IMR-90 (cell line): Measurements from ENCODE around the gene RNF125. TPM values are rescaled to one million over a fixed set of nuclear protein-coding genes. Genes with fewer than 3 reads are reported as not detected.

Experiments
- ATAC-seq: fragments of 200-7000 bp; cut with Tn5 transposase; 2 replicates; pipeline ENCODE4 v1.9.1; 2020; ENCODE audit warnings: low read depth, mild to moderate bottlenecking, moderate library complexity
- BruUV-seq: library from RNA; stranded (reverse); fragments of 400-500 nt; replicated peaks from 2 replicates; lab custom pipeline; 2021; lab: Mats Ljungman, UMichigan
- CTCF ChIA-PET: fragments of 300-600 bp; formaldehyde crosslinking; extraction: SDS; loops from one replicate; lab custom pipeline; 2021; ENCODE audit warnings: antibody characterized with exemption; lab: Yijun Ruan, JAX
- POLR2A ChIA-PET: fragments of 300-600 bp; sonication (Branson Sonifier 250); formaldehyde crosslinking; loops from one replicate; lab custom pipeline; 2022; ENCODE audit warnings: antibody characterized with exemption; ENCODE audit not compliant: unreplicated experiment; lab: Charles Lee
- DNase-seq: peaks from one replicate; pipeline ENCODE4 v3.0.0; 2013
- H2AFZ ChIP-seq: replicated peaks from 2 replicates; pipeline ENCODE3; 2013; ENCODE audit warnings: low read length, mild to moderate bottlenecking; ENCODE audit not compliant: poor library complexity
- H2AK5ac ChIP-seq: 2 replicates; pipeline ENCODE4 v1.6.1; 2013; ENCODE audit warnings: low read depth, low read length, inconsistent platforms
- H2AK9ac ChIP-seq: replicated peaks from 2 replicates; pipeline ENCODE3; 2013; ENCODE audit warnings: mild to moderate bottlenecking, low read depth, low read length, moderate library complexity; ENCODE audit not compliant: poor library complexity
- H2BK120ac ChIP-seq: 2 replicates; pipeline ENCODE4 v1.6.1; 2013; ENCODE audit warnings: low read depth, low read length, inconsistent platforms
- H2BK15ac ChIP-seq: 3 replicates; pipeline ENCODE4 v1.6.1; 2013; ENCODE audit warnings: low read depth, low read length, inconsistent platforms
- H2BK20ac ChIP-seq: 2 replicates; pipeline ENCODE4 v1.6.1; 2013; ENCODE audit warnings: low read depth, mild to moderate bottlenecking, inconsistent platforms, low read length, moderate library complexity
- H2BK5ac ChIP-seq: 2 replicates; pipeline ENCODE4 v1.6.1; 2013; ENCODE audit warnings: mild to moderate bottlenecking, low read depth, low read length, inconsistent platforms; ENCODE audit not compliant: poor library complexity, severe bottlenecking
- H3K14ac ChIP-seq: replicated peaks from 2 replicates; pipeline ENCODE4 v1.6.1; 2013; ENCODE audit warnings: low read depth, low read length, inconsistent platforms
- H3K18ac ChIP-seq: 2 replicates; pipeline ENCODE4 v1.6.1; 2013; ENCODE audit warnings: low read depth, low read length, control low read depth
- H3K23ac ChIP-seq: 2 replicates; pipeline ENCODE4 v1.6.1; 2013; ENCODE audit warnings: low read depth, low read length, inconsistent platforms
- H3K27ac ChIP-seq: 2 replicates; pipeline ENCODE4 v1.5.1; 2013; ENCODE audit warnings: mild to moderate bottlenecking, control low read depth, low read length; ENCODE audit not compliant: insufficient read depth
- H3K27me3 ChIP-seq: 2 replicates; pipeline ENCODE4 v1.6.1; 2013; ENCODE audit warnings: low read length; ENCODE audit not compliant: control insufficient read depth, insufficient read depth
- H3K36me3 ChIP-seq: 2 replicates; pipeline ENCODE4 v1.6.1; 2013; ENCODE audit warnings: low read length, mixed read lengths; ENCODE audit not compliant: control insufficient read depth, insufficient read depth
- H3K4ac ChIP-seq: 2 replicates; pipeline ENCODE4 v1.6.1; 2013; ENCODE audit warnings: low read depth, low read length, inconsistent platforms
- H3K4me1 ChIP-seq: 2 replicates; pipeline ENCODE4 v1.6.1; 2013; ENCODE audit warnings: low read length, mixed read lengths; ENCODE audit not compliant: control insufficient read depth, insufficient read depth
- H3K4me2 ChIP-seq: 2 replicates; pipeline ENCODE4 v1.6.1; 2013; ENCODE audit warnings: low read depth, mild to moderate bottlenecking, control low read depth, low read length, moderate library complexity
- H3K4me3 ChIP-seq: 2 replicates; pipeline ENCODE4 v1.5.1; 2013; ENCODE audit warnings: low read depth, mild to moderate bottlenecking, control low read depth, low read length, moderate library complexity; ENCODE audit not compliant: insufficient read depth
- H3K56ac ChIP-seq: 2 replicates; pipeline ENCODE4 v1.6.1; 2013; ENCODE audit warnings: low read length, inconsistent platforms; ENCODE audit not compliant: insufficient read depth; ENCODE audit errors: extremely low read depth
- H3K79me1 ChIP-seq, 2 experiments: 2 replicates each; pipeline ENCODE4 v1.6.1; 2013; ENCODE audit warnings: low read length in 2 of 2, inconsistent platforms in 1 of 2, low read depth in 1 of 2
- H3K9ac ChIP-seq: 2 replicates; pipeline ENCODE4 v1.6.1; 2013; ENCODE audit warnings: low read depth, low read length, control low read depth
- H3K9me1 ChIP-seq: 2 replicates; pipeline ENCODE4 v1.6.1; 2013; ENCODE audit warnings: low read length, inconsistent platforms; ENCODE audit not compliant: insufficient read depth
- H3K9me3 ChIP-seq: 2 replicates; pipeline ENCODE4 v1.6.1; 2013; ENCODE audit warnings: low read length; ENCODE audit not compliant: control insufficient read depth, insufficient read depth
- H4K20me1 ChIP-seq: 2 replicates; pipeline ENCODE4 v1.6.1; 2013; ENCODE audit warnings: low read length, inconsistent platforms; ENCODE audit not compliant: insufficient read depth
- H4K5ac ChIP-seq: 2 replicates; pipeline ENCODE4 v1.6.1; 2013; ENCODE audit warnings: mild to moderate bottlenecking, low read depth, low read length, control low read depth
- H4K8ac ChIP-seq, 2 experiments: 2 replicates each; pipeline ENCODE4 v1.6.1; 2013; ENCODE audit warnings: low read depth in 2 of 2, low read length in 2 of 2, control low read depth in 1 of 2, inconsistent platforms in 1 of 2
- H4K91ac ChIP-seq: 2 replicates; pipeline ENCODE4 v1.6.1; 2013; ENCODE audit warnings: low read depth, low read length, inconsistent platforms; ENCODE audit not compliant: insufficient read depth
- BHLHE40 ChIP-seq: fragments of 150-350 bp; IDR thresholded peaks from 2 replicates; pipeline ENCODE4 v1.6.1; 2016; ENCODE audit warnings: mild to moderate bottlenecking, low read depth, low read length
- CEBPB ChIP-seq: IDR thresholded peaks from 2 replicates; pipeline ENCODE4 v1.6.1; 2012; ENCODE audit warnings: low read depth, low read length, improper control_type of control experiment
- CHD1 ChIP-seq: IDR thresholded peaks from 2 replicates; pipeline ENCODE4 v1.6.1; 2012; ENCODE audit warnings: low read depth, low read length, improper control_type of control experiment
- MAFK ChIP-seq: IDR thresholded peaks from 2 replicates; pipeline ENCODE4 v1.6.1; 2012; ENCODE audit warnings: low read depth, low read length, improper control_type of control experiment
- MAZ ChIP-seq: IDR thresholded peaks from 2 replicates; pipeline ENCODE4 v1.6.1; 2012; ENCODE audit warnings: low read depth, mild to moderate bottlenecking, low read length, improper control_type of control experiment, moderate library complexity, borderline replicate concordance
- MXI1 ChIP-seq: IDR thresholded peaks from 2 replicates; pipeline ENCODE4 v1.6.1; 2012; ENCODE audit warnings: low read depth, mild to moderate bottlenecking, low read length, moderate library complexity, borderline replicate concordance
- NFE2L2 ChIP-seq: fragments of 150-350 bp; IDR thresholded peaks from 2 replicates; pipeline ENCODE4 v1.6.1; 2016; ENCODE audit warnings: low read depth, mild to moderate bottlenecking, low read length
- POLR2A ChIP-seq: IDR thresholded peaks from 2 replicates; pipeline ENCODE4 v1.6.1; 2012; ENCODE audit warnings: mild to moderate bottlenecking, low read depth, low read length
- RAD21 ChIP-seq: IDR thresholded peaks from 2 replicates; pipeline ENCODE4 v1.6.1; 2012; ENCODE audit warnings: low read length, improper control_type of control experiment
- RCOR1 ChIP-seq: IDR thresholded peaks from 2 replicates; pipeline ENCODE4 v1.6.1; 2012; ENCODE audit warnings: mild to moderate bottlenecking, low read length, improper control_type of control experiment; ENCODE audit not compliant: insufficient replicate concordance
- RFX5 ChIP-seq: IDR thresholded peaks from 2 replicates; pipeline ENCODE4 v1.8.0; 2012; ENCODE audit warnings: low read depth, mild to moderate bottlenecking, low read length, moderate library complexity
- SMC3 ChIP-seq: fragments of 150-350 bp; IDR thresholded peaks from 2 replicates; pipeline ENCODE4 v1.6.1; 2016; ENCODE audit warnings: low read depth, mild to moderate bottlenecking, antibody characterized with exemption, low read length, moderate library complexity
- WGBS, 2 experiments: methylation state at CpG; one replicate each; pipeline versions ENCODE4 v1.1.5 to v1.1.7; 2013; ENCODE audit warnings: missing lambda C conversion rate in 2 of 2; ENCODE audit not compliant: insufficient read length in 1 of 2; ENCODE audit errors: extremely low coverage in 2 of 2; 5-methylcytosine and 5-hydroxymethylcytosine counted together
- dilution Hi-C: fragments of 300-500 bp; cut with HindIII; formaldehyde crosslinking; loops from one replicate; pipeline ENCODE4 v1.14.3; 2018; ENCODE audit warnings: low sequenced_read_pairs; ENCODE audit not compliant: unreplicated experiment
- in situ Hi-C: fragments of 300-500 bp; cut with MboI; formaldehyde crosslinking; loops from 3 replicates; pipeline ENCODE4 v1.14.3; 2019; ENCODE audit warnings: low sequenced_read_pairs, inconsistent platforms, mixed read lengths
- intact Hi-C: fragments of 100-400 bp; cut with micrococcal nuclease; formaldehyde crosslinking; loops from 2 replicates; pipeline ENCODE4 v1.10.0; 2022
- polyA plus RNA-seq, 3 experiments: library from polyadenylated mRNA; depleted of rRNA; stranded (reverse); fragments of >200 nt; gene quantifications; 2 replicates each; pipeline ENCODE4 v1.2.3, GENCODE V29; 2012; ENCODE audit warnings: low replicate concordance in 1 of 3
- total RNA-seq: library from RNA; depleted of rRNA; stranded (reverse); fragments of >200 nt; gene quantifications from 2 replicates; pipeline ENCODE4 v1.2.3, GENCODE V29; 2012
- TF ChIP-seq, protein P1 (sequence below): conservative IDR thresholded peaks from 2 replicates; pipeline ENCODE4 v1.5.1; 2012; ENCODE audit warnings: mild to moderate bottlenecking, low read depth, low read length, improper control_type of control experiment
- TF ChIP-seq, protein P2 (sequence below): fragments of 150-350 bp; IDR thresholded peaks from 2 replicates; pipeline ENCODE4 v1.6.1; 2017; ENCODE audit warnings: mild to moderate bottlenecking, antibody characterized with exemption, low read length, low read depth
- TF ChIP-seq, protein P3 (sequence below): fragments of 150-350 bp; IDR thresholded peaks from 2 replicates; pipeline ENCODE4 v1.6.1; 2016; ENCODE audit warnings: low read depth, mild to moderate bottlenecking, low read length, moderate library complexity, borderline replicate concordance

The RNF125 gene
- total and polyA plus RNA-seq, 2 of the 4 experiments (the other 2 are of a cell fraction), result under 0.01 to 0.10 TPM

DNA sequence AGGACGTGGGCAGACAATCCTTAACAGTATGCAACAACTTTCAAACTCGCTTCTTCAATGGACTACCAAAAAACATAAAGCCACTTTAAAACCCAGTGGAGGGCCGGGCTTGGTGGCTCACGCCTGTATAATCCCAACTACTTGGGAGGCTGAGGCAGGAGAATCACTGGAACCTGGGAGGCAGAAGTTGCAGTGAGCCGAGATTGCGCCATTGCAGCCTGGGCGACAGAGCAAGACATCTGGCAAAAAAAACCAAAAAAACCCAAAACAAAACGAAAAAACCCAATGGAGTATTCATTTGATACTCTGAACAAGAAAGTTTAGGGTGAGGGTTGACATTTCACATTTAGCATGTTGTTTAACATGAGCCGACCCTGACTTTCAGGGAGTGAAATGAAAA lies 14.0 kb downstream of the RNF125 start:
- dilution Hi-C loops, result no loop called here

More for the DNA sequence above, 14.0 kb downstream of the RNF125 start:
- 58% methylated on average over 3 of the region's 9 CpGs; no CpG with 5 or more reads in 1 of the 2 experiments for WGBS, 2 experiments
- Histone ChIP-seq H2BK20ac (no peak overlapping the region), H3K9ac (no peak overlapping the region), H3K9me1 (no peaks in the 10 kb centered on the region), H3K79me1 (no peaks in the 10 kb centered on the region), H3K18ac (no peak overlapping the region), H4K20me1 (no peaks in the 10 kb centered on the region), H3K36me3 (no peaks in the 10 kb centered on the region), H2AK5ac (no peak overlapping the region), H3K27ac (no peak overlapping the region), H2BK120ac (no peak overlapping the region), H4K8ac (no peak overlapping the region), H3K27me3 (no peaks in the 10 kb centered on the region), H3K4me3 (no peak overlapping the region), H3K4ac (no peak overlapping the region), H3K56ac (no peak overlapping the region), H4K91ac (no peak overlapping the region), H2BK15ac (no peak overlapping the region), H3K4me1 (no peaks in the 10 kb centered on the region), H3K9me3 (no peaks in the 10 kb centered on the region), H2AFZ (no peak overlapping the region), H3K23ac (no peak overlapping the region), H3K14ac (no peak overlapping the region), H2BK5ac (no peak overlapping the region), H2AK9ac (no peak overlapping the region), H3K4me2 (no peak overlapping the region), H4K5ac (no peak overlapping the region)
- CTCF ChIA-PET, result no interaction called here
- in situ Hi-C loops (no loop called here), intact Hi-C loops (no loop called here)
- POLR2A ChIA-PET, result no interaction called here
- TF ChIP-seq, protein P1, sequence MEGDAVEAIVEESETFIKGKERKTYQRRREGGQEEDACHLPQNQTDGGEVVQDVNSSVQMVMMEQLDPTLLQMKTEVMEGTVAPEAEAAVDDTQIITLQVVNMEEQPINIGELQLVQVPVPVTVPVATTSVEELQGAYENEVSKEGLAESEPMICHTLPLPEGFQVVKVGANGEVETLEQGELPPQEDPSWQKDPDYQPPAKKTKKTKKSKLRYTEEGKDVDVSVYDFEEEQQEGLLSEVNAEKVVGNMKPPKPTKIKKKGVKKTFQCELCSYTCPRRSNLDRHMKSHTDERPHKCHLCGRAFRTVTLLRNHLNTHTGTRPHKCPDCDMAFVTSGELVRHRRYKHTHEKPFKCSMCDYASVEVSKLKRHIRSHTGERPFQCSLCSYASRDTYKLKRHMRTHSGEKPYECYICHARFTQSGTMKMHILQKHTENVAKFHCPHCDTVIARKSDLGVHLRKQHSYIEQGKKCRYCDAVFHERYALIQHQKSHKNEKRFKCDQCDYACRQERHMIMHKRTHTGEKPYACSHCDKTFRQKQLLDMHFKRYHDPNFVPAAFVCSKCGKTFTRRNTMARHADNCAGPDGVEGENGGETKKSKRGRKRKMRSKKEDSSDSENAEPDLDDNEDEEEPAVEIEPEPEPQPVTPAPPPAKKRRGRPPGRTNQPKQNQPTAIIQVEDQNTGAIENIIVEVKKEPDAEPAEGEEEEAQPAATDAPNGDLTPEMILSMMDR, result no peak
- no peak for TF ChIP-seq RAD21
- TF ChIP-seq MAFK, result no peak
- no peak for TF ChIP-seq RFX5
- TF ChIP-seq POLR2A, result no peak
- TF ChIP-seq, protein P2, sequence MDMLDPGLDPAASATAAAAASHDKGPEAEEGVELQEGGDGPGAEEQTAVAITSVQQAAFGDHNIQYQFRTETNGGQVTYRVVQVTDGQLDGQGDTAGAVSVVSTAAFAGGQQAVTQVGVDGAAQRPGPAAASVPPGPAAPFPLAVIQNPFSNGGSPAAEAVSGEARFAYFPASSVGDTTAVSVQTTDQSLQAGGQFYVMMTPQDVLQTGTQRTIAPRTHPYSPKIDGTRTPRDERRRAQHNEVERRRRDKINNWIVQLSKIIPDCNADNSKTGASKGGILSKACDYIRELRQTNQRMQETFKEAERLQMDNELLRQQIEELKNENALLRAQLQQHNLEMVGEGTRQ, result no peak
- TF ChIP-seq MAZ, result no peak
- no peak for TF ChIP-seq RCOR1
- no peak for TF ChIP-seq SMC3
- no peak for TF ChIP-seq NFE2L2
- TF ChIP-seq, protein P3, sequence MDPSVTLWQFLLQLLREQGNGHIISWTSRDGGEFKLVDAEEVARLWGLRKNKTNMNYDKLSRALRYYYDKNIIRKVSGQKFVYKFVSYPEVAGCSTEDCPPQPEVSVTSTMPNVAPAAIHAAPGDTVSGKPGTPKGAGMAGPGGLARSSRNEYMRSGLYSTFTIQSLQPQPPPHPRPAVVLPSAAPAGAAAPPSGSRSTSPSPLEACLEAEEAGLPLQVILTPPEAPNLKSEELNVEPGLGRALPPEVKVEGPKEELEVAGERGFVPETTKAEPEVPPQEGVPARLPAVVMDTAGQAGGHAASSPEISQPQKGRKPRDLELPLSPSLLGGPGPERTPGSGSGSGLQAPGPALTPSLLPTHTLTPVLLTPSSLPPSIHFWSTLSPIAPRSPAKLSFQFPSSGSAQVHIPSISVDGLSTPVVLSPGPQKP, result no peak
- no peak for TF ChIP-seq BHLHE40
- TF ChIP-seq CEBPB, result no peak
- no peak for TF ChIP-seq MXI1
- no peak for TF ChIP-seq CHD1
- no TSS peak for BruUV-seq
- ATAC-seq, result no peak
- DNase-seq, result no peak
